Dermis blood vessel endothelial cell (primary cell): ENCODE data around the gene KLHL1. TPM values are rescaled to one million over a fixed set of nuclear protein-coding genes. Genes with fewer than 3 reads are reported as not detected.

Source experiments
- DNase-seq: peaks from one replicate; pipeline ENCODE4 v3.0.0; 2010
- total RNA-seq: library from RNA; depleted of rRNA; stranded (reverse); fragments of >200 nt; gene quantifications from 2 replicates; pipeline ENCODE4 v1.2.3, GENCODE V29; 2014

Gene KLHL1
- total RNA-seq, 1 donor from 2014 or later: not detected

DNA sequence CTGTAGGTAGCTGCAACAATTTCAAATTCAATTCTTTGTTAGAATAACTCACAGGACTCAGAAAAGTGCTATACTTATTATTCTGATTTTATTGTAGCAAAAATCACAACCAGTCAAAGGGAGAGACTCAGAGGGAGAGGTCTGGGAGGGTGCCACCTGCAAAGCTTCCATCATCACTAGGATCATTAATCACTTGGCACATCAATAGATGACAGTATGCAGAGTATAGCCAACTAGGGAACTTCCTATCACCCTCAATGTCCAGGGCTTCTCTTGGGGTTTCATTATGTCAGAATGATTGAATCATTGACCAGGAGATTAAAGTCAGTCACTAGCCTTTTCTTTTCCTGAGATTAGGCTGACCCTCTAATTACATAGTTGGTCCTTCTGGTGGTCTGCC, 432.0 kb downstream of the KLHL1 start:
- DNase-seq: no peak

- DNase-seq: no peak
These were observed 448.1 kb downstream of the KLHL1 start for GRCh38 chr13:69660155-69660554.

- DNase-seq: no peak
These were observed 450.6 kb downstream of the KLHL1 start for GRCh38 chr13:69657676-69658075.

- no peak for DNase-seq
These were observed 453.9 kb downstream of the KLHL1 start for GRCh38 chr13:69654392-69654791.

Other genes with a start within 250 kb of the KLHL1 start
- gene ATXN8OS, start 626 bp downstream of the KLHL1 start, total RNA-seq: not detected in 2 replicates